Liver (tissue), 9 donors: ENCODE data around the gene ITIH4. TPM values are rescaled to one million over a fixed set of nuclear protein-coding genes. Genes with fewer than 3 reads are reported as not detected.

Experiments
- DNase-seq: peaks from one replicate; pipeline ENCODE4 v3.0.0-alpha.2; 2017; ENCODE audit warnings: low spot score
- H3K27ac ChIP-seq, 2 donors: one replicate each; pipeline ENCODE4 v1.7.0; 2013; ENCODE audit warnings: inconsistent platforms in 2 of 2, low read length in 2 of 2, control low read depth in 1 of 2, low read depth in 1 of 2, mild to moderate bottlenecking in 1 of 2
- H3K27me3 ChIP-seq, 4 donors: one replicate each; pipeline versions ENCODE4 v1.6.1 to v1.7.0; 2013; ENCODE audit warnings: low read length in 3 of 4, inconsistent platforms in 1 of 4, mild to moderate bottlenecking in 1 of 4, moderate library complexity in 1 of 4; ENCODE audit not compliant: control insufficient read depth in 4 of 4, insufficient read depth in 4 of 4
- H3K36me3 ChIP-seq, 4 donors: one replicate each; pipeline versions ENCODE4 v1.6.1 to v1.7.0; 2013; ENCODE audit warnings: low read length in 3 of 4, mild to moderate bottlenecking in 3 of 4, low read depth in 1 of 4, moderate library complexity in 1 of 4; ENCODE audit not compliant: control insufficient read depth in 4 of 4, insufficient read depth in 3 of 4
- H3K4me1 ChIP-seq, 4 donors: one replicate each; pipeline versions ENCODE4 v1.6.1 to v1.7.0; 2013; ENCODE audit warnings: low read length in 3 of 4, mild to moderate bottlenecking in 3 of 4, moderate library complexity in 1 of 4; ENCODE audit not compliant: control insufficient read depth in 4 of 4, insufficient read depth in 4 of 4
- H3K4me3 ChIP-seq, 3 donors: one replicate each; pipeline versions ENCODE4 v1.6.1 to v1.7.0; 2013; ENCODE audit warnings: low read length in 3 of 3, control low read depth in 1 of 3, low read depth in 1 of 3, mild to moderate bottlenecking in 1 of 3
- H3K9ac ChIP-seq, 2 donors: one replicate each; pipeline ENCODE4 v1.7.0; 2013; ENCODE audit warnings: low read length in 2 of 2, mild to moderate bottlenecking in 2 of 2, moderate library complexity in 2 of 2, control low read depth in 1 of 2, low read depth in 1 of 2
- H3K9me3 ChIP-seq, 4 donors: one replicate each; pipeline versions ENCODE4 v1.6.1 to v1.7.0; 2013; ENCODE audit warnings: low read length in 3 of 4; ENCODE audit not compliant: control insufficient read depth in 4 of 4
- EGR1 ChIP-seq, 2 donors: IDR thresholded peaks; 2 replicates each; pipeline ENCODE4 v1.6.1; 2016 to 2018; ENCODE audit warnings: antibody characterized with exemption in 2 of 2, low read depth in 2 of 2
- FOXA1 ChIP-seq: IDR thresholded peaks from 2 replicates; pipeline ENCODE4 v1.6.1; 2016; ENCODE audit warnings: antibody characterized with exemption
- FOXA2 ChIP-seq: IDR thresholded peaks from 2 replicates; pipeline ENCODE4 v1.6.1; 2016; ENCODE audit warnings: antibody characterized with exemption
- HNF4A ChIP-seq, 2 donors: conservative IDR thresholded peaks; 2 replicates each; pipeline ENCODE4 v1.6.1; 2016; ENCODE audit warnings: antibody characterized with exemption in 2 of 2, mild to moderate bottlenecking in 2 of 2
- HNF4G ChIP-seq: IDR thresholded peaks from 2 replicates; pipeline ENCODE4 v1.6.1; 2016; ENCODE audit warnings: antibody characterized with exemption
- NR2F2 ChIP-seq: IDR thresholded peaks from 2 replicates; pipeline ENCODE4 v1.6.1; 2016; ENCODE audit warnings: antibody characterized with exemption
- RXRA ChIP-seq, 2 donors: IDR thresholded peaks; 2 replicates each; pipeline ENCODE4 v1.6.1; 2017 to 2018; ENCODE audit warnings: antibody characterized with exemption in 2 of 2, mild to moderate bottlenecking in 1 of 2
- YY1 ChIP-seq: IDR thresholded peaks from 2 replicates; pipeline ENCODE4 v1.6.1; 2016; ENCODE audit warnings: antibody characterized with exemption, mild to moderate bottlenecking
- WGBS: extraction: QIAGEN DNeasy Blood & Tissue Kit; methylation state at CpG from one replicate; pipeline ENCODE4 v1.1.7; 2013; 5-methylcytosine and 5-hydroxymethylcytosine counted together
- polyA plus RNA-seq, 2 donors: library from polyadenylated mRNA; stranded (reverse) in 1 of 2; unstranded in 1 of 2; fragments of 200-250 nt in 1 of 2; fragments of >200 nt in 1 of 2; fragmentation: Nextera tagmentation in 1 of 2; extraction: Ambion mirVana in 1 of 2; gene quantifications; one replicate each; pipeline versions ENCODE4 v1.2.1 to v1.2.3, GENCODE V29; 2013 to 2015
- total RNA-seq, 2 donors: library from RNA; depleted of rRNA; stranded (reverse); fragments of >200 nt; gene quantifications; one replicate each; pipeline ENCODE4 v1.2.3, GENCODE V29; 2014
- TF ChIP-seq, protein P1 (sequence below): IDR thresholded peaks from 2 replicates; pipeline ENCODE4 v1.6.1; 2016; ENCODE audit warnings: antibody characterized with exemption
- TF ChIP-seq, protein P2 (sequence below): IDR thresholded peaks from 2 replicates; pipeline ENCODE4 v1.6.1; 2016; ENCODE audit warnings: antibody characterized with exemption, mild to moderate bottlenecking
- TF ChIP-seq, protein P3 (sequence below): IDR thresholded peaks from 2 replicates; pipeline ENCODE4 v1.6.1; 2016; ENCODE audit warnings: antibody characterized with exemption
- donor health status: healthy.
- donor health status: healthy.
- donor health status: healthy.
- donor health status: healthy.
- donor health status: healthy.

ITIH4 gene
- total and polyA plus RNA-seq, 4 donors = 447 to 3,354 (median 2,410) TPM

DNA sequence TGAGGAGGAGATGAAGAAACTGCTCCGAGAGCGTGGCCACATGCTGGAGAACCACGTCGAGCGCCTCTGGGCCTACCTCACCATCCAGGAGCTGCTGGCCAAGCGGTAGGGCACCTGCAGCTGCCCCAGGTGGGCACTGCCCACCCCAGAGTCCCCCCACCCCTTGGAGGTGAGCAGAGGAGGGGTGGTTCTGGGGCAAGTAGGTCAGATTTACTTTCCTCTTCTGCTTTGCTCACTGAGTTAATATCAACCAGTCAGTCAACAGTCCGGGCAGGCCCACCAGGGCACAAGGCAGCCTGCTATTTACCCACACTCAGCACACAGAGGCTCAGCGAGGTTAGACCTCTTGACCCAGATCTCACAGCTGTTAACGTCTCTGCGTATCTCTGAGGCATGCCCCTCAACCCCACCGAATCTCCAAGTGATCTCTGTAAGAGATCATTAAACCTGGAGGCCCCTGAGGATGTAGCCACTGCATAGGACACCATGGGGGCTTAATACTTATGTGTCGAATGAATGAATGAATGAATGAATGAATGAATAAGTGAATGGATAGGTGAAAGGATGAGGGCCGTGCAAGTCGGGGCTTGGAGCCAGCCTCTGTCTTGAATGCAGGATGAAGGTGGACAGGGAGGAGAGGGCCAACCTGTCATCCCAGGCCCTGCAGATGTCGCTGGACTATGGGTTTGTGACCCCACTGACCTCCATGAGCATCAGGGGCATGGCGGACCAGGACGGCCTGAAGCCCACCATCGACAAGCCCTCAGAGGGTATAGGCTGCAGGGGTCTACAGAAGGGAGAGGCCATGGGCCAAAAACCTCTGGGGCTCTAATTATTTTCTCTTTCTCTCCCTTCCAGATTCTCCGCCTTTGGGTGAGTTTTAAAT is 43.9 kb downstream of the ITIH4 start:
- no peak for DNase-seq
- no peaks in the 10 kb centered on the region for H3K27me3 ChIP-seq
- H3K9ac ChIP-seq = no peak overlapping the region
- H3K4me1 ChIP-seq = peaks cover 15 to 95% (median 79%) of the 10 kb centered on the region in 4 donors
- H3K4me3 ChIP-seq = no peak overlapping the region
- H3K36me3 ChIP-seq = peaks cover 13 to 64% (median 43%) of the 10 kb centered on the region in 4 donors
- no peaks in the 10 kb centered on the region for H3K9me3 ChIP-seq
- TF ChIP-seq, protein P1, sequence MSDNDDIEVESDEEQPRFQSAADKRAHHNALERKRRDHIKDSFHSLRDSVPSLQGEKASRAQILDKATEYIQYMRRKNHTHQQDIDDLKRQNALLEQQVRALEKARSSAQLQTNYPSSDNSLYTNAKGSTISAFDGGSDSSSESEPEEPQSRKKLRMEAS = peak; percentile 36
- TF ChIP-seq, protein P2, sequence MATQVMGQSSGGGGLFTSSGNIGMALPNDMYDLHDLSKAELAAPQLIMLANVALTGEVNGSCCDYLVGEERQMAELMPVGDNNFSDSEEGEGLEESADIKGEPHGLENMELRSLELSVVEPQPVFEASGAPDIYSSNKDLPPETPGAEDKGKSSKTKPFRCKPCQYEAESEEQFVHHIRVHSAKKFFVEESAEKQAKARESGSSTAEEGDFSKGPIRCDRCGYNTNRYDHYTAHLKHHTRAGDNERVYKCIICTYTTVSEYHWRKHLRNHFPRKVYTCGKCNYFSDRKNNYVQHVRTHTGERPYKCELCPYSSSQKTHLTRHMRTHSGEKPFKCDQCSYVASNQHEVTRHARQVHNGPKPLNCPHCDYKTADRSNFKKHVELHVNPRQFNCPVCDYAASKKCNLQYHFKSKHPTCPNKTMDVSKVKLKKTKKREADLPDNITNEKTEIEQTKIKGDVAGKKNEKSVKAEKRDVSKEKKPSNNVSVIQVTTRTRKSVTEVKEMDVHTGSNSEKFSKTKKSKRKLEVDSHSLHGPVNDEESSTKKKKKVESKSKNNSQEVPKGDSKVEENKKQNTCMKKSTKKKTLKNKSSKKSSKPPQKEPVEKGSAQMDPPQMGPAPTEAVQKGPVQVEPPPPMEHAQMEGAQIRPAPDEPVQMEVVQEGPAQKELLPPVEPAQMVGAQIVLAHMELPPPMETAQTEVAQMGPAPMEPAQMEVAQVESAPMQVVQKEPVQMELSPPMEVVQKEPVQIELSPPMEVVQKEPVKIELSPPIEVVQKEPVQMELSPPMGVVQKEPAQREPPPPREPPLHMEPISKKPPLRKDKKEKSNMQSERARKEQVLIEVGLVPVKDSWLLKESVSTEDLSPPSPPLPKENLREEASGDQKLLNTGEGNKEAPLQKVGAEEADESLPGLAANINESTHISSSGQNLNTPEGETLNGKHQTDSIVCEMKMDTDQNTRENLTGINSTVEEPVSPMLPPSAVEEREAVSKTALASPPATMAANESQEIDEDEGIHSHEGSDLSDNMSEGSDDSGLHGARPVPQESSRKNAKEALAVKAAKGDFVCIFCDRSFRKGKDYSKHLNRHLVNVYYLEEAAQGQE = peak; percentile 39
- TF ChIP-seq FOXA1 (peak; percentile 73), FOXA2 (peak; percentile 74), YY1 (no peak), HNF4A (conservative IDR thresholded peaks at IDR 0.05) (peak; percentile 12 to 67), RXRA (IDR thresholded peaks at IDR 0.05) (peak; percentile 24 to 83), EGR1 (IDR thresholded peaks at IDR 0.05; ENCODE audit: low read depth in 2 of 2) (no peak)
- TF ChIP-seq, protein P3, sequence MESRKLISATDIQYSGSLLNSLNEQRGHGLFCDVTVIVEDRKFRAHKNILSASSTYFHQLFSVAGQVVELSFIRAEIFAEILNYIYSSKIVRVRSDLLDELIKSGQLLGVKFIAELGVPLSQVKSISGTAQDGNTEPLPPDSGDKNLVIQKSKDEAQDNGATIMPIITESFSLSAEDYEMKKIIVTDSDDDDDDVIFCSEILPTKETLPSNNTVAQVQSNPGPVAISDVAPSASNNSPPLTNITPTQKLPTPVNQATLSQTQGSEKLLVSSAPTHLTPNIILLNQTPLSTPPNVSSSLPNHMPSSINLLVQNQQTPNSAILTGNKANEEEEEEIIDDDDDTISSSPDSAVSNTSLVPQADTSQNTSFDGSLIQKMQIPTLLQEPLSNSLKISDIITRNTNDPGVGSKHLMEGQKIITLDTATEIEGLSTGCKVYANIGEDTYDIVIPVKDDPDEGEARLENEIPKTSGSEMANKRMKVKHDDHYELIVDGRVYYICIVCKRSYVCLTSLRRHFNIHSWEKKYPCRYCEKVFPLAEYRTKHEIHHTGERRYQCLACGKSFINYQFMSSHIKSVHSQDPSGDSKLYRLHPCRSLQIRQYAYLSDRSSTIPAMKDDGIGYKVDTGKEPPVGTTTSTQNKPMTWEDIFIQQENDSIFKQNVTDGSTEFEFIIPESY = no peak
- WGBS = 67% methylated on average over 19 of the region's 19 CpGs
- peak overlapping the region; percentile 36 to 59 for H3K27ac ChIP-seq

DNA sequence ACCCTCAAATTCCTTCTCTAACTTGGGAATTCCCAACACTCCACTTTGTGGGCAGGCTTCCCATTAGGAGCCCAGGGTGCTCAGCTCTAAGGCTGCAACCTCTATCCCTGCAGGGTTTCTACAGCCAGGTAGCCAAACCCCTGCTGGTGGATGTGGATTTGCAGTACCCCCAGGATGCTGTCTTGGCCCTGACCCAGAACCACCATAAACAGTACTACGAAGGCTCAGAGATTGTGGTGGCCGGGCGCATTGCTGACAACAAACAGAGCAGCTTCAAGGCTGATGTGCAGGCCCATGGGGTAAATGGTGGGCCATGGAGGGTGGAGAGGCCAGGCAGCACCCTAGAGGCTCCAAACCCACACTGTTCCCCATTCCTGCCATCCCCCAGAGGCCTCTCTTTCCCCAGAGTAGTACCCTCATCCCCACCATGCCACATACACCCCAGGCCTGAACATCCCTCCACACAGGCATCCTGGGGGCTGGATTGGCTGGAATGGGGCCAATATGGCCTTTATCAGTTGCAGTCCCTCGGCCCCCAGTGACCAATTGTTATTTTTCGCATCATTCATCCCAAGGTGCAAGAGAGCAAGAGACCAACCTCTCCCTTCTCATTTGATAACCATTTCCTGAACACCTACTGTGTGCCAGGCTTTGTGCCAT is 45.4 kb downstream of the ITIH4 start:
- no peak for DNase-seq
- peaks cover 9 to 58% (median 42%) of the 10 kb centered on the region in 4 donors for H3K36me3 ChIP-seq
- H3K4me3 ChIP-seq = no peak overlapping the region
- H3K4me1 ChIP-seq = peaks cover 17 to 94% (median 82%) of the 10 kb centered on the region in 4 donors
- H3K9ac ChIP-seq = no peak overlapping the region
- H3K27ac ChIP-seq = no peak overlapping the region
- 81% methylated on average over 5 of the region's 5 CpGs for WGBS
- H3K27me3 ChIP-seq = no peaks in the 10 kb centered on the region
- TF ChIP-seq, protein P1 = no peak
- no peak for TF ChIP-seq NR2F2
- TF ChIP-seq HNF4G = no peak
- no peaks in the 10 kb centered on the region for H3K9me3 ChIP-seq
